Vagina (tissue), 2 donors: Measurements from ENCODE around the gene MAP4K2.

Source experiments
- POLR2A ChIP-seq, 2 donors: fragments of 450-650 bp; IDR thresholded peaks; one replicate each; pipeline ENCODE4 v1.6.1; 2017; ENCODE audit warnings: antibody characterized with exemption in 2 of 2, mild to moderate bottlenecking in 2 of 2, moderate library complexity in 2 of 2
- POLR2AphosphoS5 ChIP-seq, 2 donors: sonication (generic); formaldehyde crosslinking; IDR thresholded peaks; one replicate each; pipeline ENCODE4 v1.9.0; 2017; ENCODE audit warnings: antibody characterized with exemption in 2 of 2, mild to moderate bottlenecking in 2 of 2, low read depth in 1 of 2; ENCODE audit not compliant: insufficient read depth in 1 of 2
- TF ChIP-seq, protein P1 (sequence below), 3 experiments: fragments of 450-650 bp in 2 of 3; fragments of 200-600 bp in 1 of 3; sonication (generic) in 1 of 3; IDR thresholded peaks; one replicate each; pipeline ENCODE4 v1.5.1; 2017 to 2019; ENCODE audit warnings: antibody characterized with exemption in 3 of 3, mild to moderate bottlenecking in 2 of 3, moderate library complexity in 2 of 3

DNA sequence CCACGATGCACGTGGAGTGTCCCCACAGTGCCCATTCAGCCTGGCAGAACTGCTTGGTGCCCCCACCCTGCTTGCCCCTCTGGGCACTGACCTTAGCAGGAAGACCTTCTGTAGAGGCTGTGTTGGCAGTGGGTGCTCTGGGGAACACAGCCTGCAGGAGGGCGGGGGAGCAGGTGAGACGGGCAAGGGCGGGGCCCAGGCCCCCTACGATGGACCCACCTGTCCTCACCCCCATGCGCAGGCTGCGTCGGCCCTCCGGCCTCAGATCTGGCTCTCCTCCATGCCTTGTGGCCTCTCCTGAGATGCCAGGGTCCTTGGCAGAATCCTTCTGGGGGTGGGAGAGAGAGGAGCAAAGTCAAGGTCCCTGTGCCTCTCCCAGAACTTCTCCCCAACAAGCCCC lies 30.5 kb upstream of the MAP4K2 start:
- TF ChIP-seq, protein P1, sequence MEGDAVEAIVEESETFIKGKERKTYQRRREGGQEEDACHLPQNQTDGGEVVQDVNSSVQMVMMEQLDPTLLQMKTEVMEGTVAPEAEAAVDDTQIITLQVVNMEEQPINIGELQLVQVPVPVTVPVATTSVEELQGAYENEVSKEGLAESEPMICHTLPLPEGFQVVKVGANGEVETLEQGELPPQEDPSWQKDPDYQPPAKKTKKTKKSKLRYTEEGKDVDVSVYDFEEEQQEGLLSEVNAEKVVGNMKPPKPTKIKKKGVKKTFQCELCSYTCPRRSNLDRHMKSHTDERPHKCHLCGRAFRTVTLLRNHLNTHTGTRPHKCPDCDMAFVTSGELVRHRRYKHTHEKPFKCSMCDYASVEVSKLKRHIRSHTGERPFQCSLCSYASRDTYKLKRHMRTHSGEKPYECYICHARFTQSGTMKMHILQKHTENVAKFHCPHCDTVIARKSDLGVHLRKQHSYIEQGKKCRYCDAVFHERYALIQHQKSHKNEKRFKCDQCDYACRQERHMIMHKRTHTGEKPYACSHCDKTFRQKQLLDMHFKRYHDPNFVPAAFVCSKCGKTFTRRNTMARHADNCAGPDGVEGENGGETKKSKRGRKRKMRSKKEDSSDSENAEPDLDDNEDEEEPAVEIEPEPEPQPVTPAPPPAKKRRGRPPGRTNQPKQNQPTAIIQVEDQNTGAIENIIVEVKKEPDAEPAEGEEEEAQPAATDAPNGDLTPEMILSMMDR (IDR thresholded peaks at IDR 0.05): no peak
- TF ChIP-seq POLR2AphosphoS5 (IDR thresholded peaks at IDR 0.05; ENCODE audit: insufficient read depth in 1 of 2, low read depth in 1 of 2) (no peak), POLR2A (IDR thresholded peaks at IDR 0.05) (no peak)
